Activated naive CD8-positive, alpha-beta T cell treated with anti-CD3 and anti-CD28 coated beads, Interleukin-2, amount 50 U/mL, for 16 hours (primary cell): ENCODE measurements around the gene FLNC.

Source experiments
- DNase-seq: peaks from one replicate; pipeline ENCODE4 v3.0.0-alpha.2; 2020; ENCODE audit warnings: low read depth, low spot score

FLNC gene

DNA sequence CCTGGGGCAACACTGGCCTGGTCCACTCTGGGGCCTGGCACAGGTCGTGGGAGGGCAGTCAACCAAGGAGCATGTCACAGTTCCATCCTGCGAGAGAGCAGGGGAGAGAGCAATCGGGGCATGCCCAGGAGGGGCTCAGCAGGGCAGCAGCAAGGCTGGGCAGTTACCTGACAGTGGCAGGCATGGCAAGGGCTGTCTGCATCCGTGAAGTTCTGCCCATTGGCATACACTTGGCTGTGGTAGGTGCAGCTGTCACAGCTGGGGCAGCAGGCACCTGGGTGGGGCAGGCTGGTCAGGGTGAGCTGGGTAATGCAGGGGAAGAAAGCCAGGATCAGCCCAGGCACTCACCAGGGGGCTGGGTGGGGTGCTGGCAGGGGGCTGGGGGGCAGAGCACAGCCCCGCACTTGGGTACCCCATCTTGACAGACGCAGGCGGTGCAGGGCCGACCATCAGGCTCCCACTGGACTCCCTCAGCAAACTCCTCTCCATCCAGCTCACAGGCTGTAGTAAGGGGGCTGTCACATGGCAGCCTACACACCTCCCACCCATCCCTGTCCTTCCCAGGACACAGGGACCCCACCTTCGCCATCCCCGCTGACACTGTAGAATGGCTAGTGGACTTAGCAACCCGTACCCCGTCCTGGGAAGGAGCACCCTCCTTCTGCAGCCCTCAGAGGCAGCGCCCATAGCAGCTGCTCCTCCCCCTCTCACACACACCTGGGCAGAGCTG, 62.5 kb downstream of the FLNC start:
- DNase-seq, result no peak

GRCh38 chr7:128893251-128894100, 63.3 kb downstream of the FLNC start:
- DNase-seq, result no peak

DNA sequence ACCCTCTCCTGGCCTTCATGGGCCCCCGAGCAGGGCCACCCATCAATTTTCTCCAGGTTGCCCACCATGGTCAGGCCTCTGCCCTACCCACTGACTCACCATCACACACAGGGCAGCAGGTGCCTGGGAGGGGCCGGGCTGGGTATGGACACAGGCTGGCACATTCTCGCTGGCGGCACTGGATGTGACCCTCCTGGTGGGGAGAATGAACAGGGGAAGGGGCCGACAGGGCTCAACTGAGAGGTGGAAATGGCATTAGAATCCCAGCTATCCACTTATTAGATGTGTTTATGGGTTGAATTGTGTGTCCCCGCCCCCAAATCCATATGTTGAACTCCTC, 63.9 kb downstream of the FLNC start:
- no peak for DNase-seq

DNA sequence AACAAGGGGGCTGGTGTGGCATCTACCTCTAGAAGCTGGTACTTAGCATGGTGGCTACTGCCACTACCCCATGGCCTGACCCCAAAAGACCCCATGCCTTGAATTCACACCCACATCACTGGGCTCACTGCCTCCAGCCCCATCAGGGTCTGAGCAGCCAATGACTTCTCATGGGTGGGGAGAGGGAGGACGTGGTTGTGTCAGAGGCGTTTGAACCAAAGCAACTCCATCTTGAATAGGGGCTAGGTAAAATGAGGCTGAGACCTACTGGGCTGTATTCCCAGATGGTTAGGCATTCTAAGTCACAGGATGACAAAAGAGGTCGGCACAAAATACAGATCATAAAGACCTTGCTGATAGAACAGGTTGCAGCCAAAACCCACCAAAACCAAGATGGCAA, 65.1 kb downstream of the FLNC start:
- no peak for DNase-seq

DNA sequence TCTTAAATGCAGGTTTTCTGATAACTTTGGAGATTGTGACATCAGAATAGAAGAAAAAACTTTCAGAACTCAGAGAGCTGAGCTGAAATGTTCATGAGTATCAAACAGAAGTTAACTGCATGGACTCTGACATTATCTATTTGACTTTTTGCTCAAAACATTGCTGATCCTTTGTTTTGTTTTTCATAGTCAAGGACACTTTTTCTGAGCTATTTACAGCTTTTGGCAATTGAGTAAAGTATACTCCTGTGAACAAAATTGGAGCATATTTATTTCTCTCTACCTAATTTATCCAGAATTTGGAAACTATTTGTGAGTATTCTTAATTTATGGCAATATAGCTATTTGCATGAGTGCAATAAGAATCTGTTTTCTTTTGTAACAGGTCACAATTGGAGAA, 69.2 kb downstream of the FLNC start:
- no peak for DNase-seq

GRCh38 chr7:128900237-128900636, 70.0 kb downstream of the FLNC start:
- no peak for DNase-seq

- no peak for DNase-seq
These were observed 72.8 kb downstream of the FLNC start for GRCh38 chr7:128902761-128903585.

- no peak for DNase-seq
These were observed 73.6 kb downstream of the FLNC start for GRCh38 chr7:128903621-128904361.

DNA sequence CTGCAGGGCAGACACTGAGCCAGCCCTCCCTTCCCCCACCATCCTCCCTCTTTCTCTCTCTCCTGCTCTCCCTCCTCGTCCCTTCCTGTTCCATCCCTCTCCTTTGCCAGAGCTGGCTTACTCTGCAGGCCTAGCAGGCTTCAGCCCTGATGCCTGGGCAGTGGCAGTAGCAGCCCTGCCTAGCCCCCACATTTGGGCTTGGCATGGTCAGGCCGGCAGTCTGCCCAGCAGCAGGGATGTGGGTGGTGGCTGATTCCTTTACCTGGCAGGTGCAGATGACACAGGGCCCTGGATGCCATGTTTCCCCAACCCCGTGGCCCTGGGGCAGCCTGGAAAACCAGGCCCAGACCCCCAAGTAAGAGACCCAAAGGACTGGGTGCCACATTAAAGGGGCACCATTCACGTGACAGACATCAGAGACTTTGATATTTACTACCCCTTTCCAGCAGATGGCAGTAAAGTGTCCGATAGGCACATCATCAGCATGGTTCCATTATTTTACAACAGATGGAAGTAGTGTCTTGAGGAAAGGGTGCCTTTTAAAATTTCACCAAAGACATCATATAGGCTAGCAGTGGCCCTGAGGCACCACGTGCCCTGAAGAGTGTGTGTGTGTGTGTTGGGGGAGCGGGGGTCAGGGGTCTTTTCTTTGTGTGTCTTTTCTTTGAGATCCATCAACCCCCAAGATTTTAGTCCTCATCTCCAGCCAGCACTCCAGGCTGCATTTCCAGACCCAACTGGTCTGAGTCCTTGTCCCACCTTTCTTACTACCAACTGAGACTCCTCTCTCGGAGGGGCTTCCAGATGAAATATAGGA, 74.4 kb downstream of the FLNC start:
- no peak for DNase-seq

- no peak for DNase-seq
These were observed 76.0 kb downstream of the FLNC start for GRCh38 chr7:128906001-128906765.

GRCh38 chr7:128906766-128907559, 76.8 kb downstream of the FLNC start:
- no peak for DNase-seq
